Measurements from ENCODE around the gene RALGPS1.

DNA sequence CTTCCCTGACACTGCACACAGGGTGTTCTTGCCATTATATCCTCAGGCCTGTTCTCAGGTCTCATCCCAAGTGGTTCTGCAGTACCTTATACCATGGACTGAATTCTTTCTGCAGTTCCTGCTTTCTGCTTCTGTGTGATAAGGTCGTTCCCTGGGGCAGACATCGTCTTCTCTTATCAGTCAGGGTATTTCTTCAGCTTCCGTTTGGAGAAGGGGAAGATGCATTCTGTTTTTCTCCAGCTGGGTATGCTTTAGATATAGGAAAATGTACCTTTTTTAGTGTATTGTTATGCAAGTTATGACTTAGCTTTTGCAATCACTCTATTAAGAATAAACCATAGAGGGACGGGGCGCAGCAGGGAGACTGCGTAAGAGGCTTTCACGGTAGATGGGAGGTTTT is 31.1 kb downstream of the RALGPS1 start:
- TF ChIP-seq, protein P1, sequence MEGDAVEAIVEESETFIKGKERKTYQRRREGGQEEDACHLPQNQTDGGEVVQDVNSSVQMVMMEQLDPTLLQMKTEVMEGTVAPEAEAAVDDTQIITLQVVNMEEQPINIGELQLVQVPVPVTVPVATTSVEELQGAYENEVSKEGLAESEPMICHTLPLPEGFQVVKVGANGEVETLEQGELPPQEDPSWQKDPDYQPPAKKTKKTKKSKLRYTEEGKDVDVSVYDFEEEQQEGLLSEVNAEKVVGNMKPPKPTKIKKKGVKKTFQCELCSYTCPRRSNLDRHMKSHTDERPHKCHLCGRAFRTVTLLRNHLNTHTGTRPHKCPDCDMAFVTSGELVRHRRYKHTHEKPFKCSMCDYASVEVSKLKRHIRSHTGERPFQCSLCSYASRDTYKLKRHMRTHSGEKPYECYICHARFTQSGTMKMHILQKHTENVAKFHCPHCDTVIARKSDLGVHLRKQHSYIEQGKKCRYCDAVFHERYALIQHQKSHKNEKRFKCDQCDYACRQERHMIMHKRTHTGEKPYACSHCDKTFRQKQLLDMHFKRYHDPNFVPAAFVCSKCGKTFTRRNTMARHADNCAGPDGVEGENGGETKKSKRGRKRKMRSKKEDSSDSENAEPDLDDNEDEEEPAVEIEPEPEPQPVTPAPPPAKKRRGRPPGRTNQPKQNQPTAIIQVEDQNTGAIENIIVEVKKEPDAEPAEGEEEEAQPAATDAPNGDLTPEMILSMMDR (conservative IDR thresholded peaks at IDR 0.05; ENCODE audit: low read length): no peak
- TF ChIP-seq EZH2phosphoT487 (IDR thresholded peaks at IDR 0.05; ENCODE audit: borderline replicate concordance, low read depth, low read length): no peak

Data from OCI-LY7 (cell line).